ENCODE measurements around the gene SORCS2. TPM values are rescaled to one million over a fixed set of nuclear protein-coding genes. Genes with fewer than 3 reads are reported as not detected.

SORCS2 gene
- total and polyA plus RNA-seq, 2 of the 4 experiments (the other 2 are of a cell fraction), result 0.36 to 0.62 TPM

GRCh38 chr4:7733801-7734650 lies 541.7 kb downstream of the SORCS2 start (continued):
- TF ChIP-seq FOS (IDR thresholded peaks at IDR 0.05; ENCODE audit: low read depth, low read length), result no peak

GRCh38 chr4:7734651-7735260 lies 542.4 kb downstream of the SORCS2 start:
- Histone ChIP-seq H3K9me3 (ENCODE audit: control insufficient read depth, insufficient read depth, low read length) (no peaks in the 10 kb centered on the region), H3K36me3 (ENCODE audit: control insufficient read depth, insufficient read depth, low read length) (no peaks in the 10 kb centered on the region), H3K56ac (ENCODE audit: extremely low read depth, insufficient read depth, low read length) (no peak overlapping the region), H2BK15ac (ENCODE audit: low read depth, low read length) (no peak overlapping the region), H3K18ac (ENCODE audit: low read depth, low read length) (no peak overlapping the region), H4K20me1 (ENCODE audit: insufficient read depth, low read length) (no peaks in the 10 kb centered on the region; the same call in 1 of the 2 replicates), H3K27me3 (ENCODE audit: control insufficient read depth, insufficient read depth, low read length) (peaks cover 27% of the 10 kb centered on the region), H3K4me2 (ENCODE audit: low read depth, low read length) (no peak overlapping the region), H3K79me1 (ENCODE audit: low read depth in 1 of 2, low read length in 2 of 2) (no peaks in the 10 kb centered on the region), H3K4me1 (ENCODE audit: control insufficient read depth, insufficient read depth, low read length) (no peaks in the 10 kb centered on the region), H2BK5ac (ENCODE audit: low read depth, low read length, poor library complexity, severe bottlenecking) (no peak overlapping the region), H4K8ac (ENCODE audit: low read depth in 2 of 2, low read length in 2 of 2) (no peak overlapping the region), H4K5ac (ENCODE audit: low read depth, low read length) (no peak overlapping the region), H3K9ac (ENCODE audit: low read depth, low read length) (no peak overlapping the region), H3K4me3 (ENCODE audit: insufficient read depth, low read depth, low read length) (no peak overlapping the region), H3K14ac (replicated peaks; ENCODE audit: low read depth, low read length) (no peak overlapping the region), H2BK20ac (ENCODE audit: low read depth, low read length) (no peak overlapping the region), H3K27ac (ENCODE audit: insufficient read depth, low read length) (no peak overlapping the region), H2BK120ac (ENCODE audit: low read depth, low read length) (no peak overlapping the region), H3K9me1 (ENCODE audit: insufficient read depth, low read length) (no peaks in the 10 kb centered on the region), H2AK5ac (ENCODE audit: low read depth, low read length) (no peak overlapping the region), H3K23ac (ENCODE audit: low read depth, low read length) (no peak overlapping the region), H4K91ac (ENCODE audit: insufficient read depth, low read depth, low read length) (no peak overlapping the region), H3K4ac (ENCODE audit: low read depth, low read length) (no peak overlapping the region), H2AK9ac (replicated peaks; ENCODE audit: low read depth, low read length, poor library complexity) (no peak overlapping the region), H2AFZ (replicated peaks; ENCODE audit: low read length, poor library complexity) (no peak overlapping the region)
- no peak for ATAC-seq (ENCODE audit: low read depth)
- CTCF ChIA-PET, result no interaction called here
- 23% methylated on average over 3 of the region's 20 CpGs; no CpG with 5 or more reads in 1 of the 2 experiments for WGBS, 2 experiments (ENCODE audit: extremely low coverage in 2 of 2, insufficient read length in 1 of 2)
- no TSS peak for BruUV-seq (replicated peaks)
- no peak for TF ChIP-seq RFX5 (IDR thresholded peaks at IDR 0.05; ENCODE audit: low read depth, low read length)
- no peak for TF ChIP-seq USF2 (IDR thresholded peaks at IDR 0.05; ENCODE audit: low read depth, low read length)
- TF ChIP-seq CHD1 (IDR thresholded peaks at IDR 0.05; ENCODE audit: low read depth, low read length), result no peak
- no peak for TF ChIP-seq ELK1 (IDR thresholded peaks at IDR 0.05; ENCODE audit: borderline replicate concordance, low read depth, low read length)
- TF ChIP-seq FOS (IDR thresholded peaks at IDR 0.05; ENCODE audit: low read depth, low read length), result no peak
- TF ChIP-seq SMC3 (IDR thresholded peaks at IDR 0.05; ENCODE audit: low read depth, low read length), result no peak
- no peak for TF ChIP-seq MAFK (IDR thresholded peaks at IDR 0.05; ENCODE audit: low read depth, low read length)
- dilution Hi-C loops (cut with HindIII; ENCODE audit: low sequenced_read_pairs, unreplicated experiment), result no loop called here
- no peak for DNase-seq
- POLR2A ChIA-PET (ENCODE audit: unreplicated experiment), result no interaction called here
- intact Hi-C loops (cut with micrococcal nuclease), result no loop called here
- in situ Hi-C loops (cut with MboI; ENCODE audit: low sequenced_read_pairs), result no loop called here
